Neuronal stem cell (in vitro differentiated cells): Measurements from ENCODE around the gene IPO9.

Source experiments
- DNase-seq: peaks from one replicate; pipeline ENCODE4 v3.0.0-alpha.2; 2013; ENCODE audit warnings: low spot score
- H2AFZ ChIP-seq: one replicate; pipeline ENCODE4 v1.6.1; 2013; ENCODE audit warnings: mild to moderate bottlenecking, low read length, inconsistent platforms
- H2AK5ac ChIP-seq: 2 replicates; pipeline ENCODE4 v1.6.1; 2013; ENCODE audit warnings: low read depth, mild to moderate bottlenecking, inconsistent platforms, low read length, moderate library complexity, mixed read lengths
- H2BK120ac ChIP-seq: 2 replicates; pipeline ENCODE4 v1.6.1; 2013; ENCODE audit warnings: low read depth, mild to moderate bottlenecking, inconsistent platforms, low read length, moderate library complexity, mixed read lengths
- H2BK12ac ChIP-seq: one replicate; pipeline ENCODE4 v1.6.1; 2013; ENCODE audit warnings: low read length, inconsistent platforms
- H2BK15ac ChIP-seq: 2 replicates; pipeline ENCODE4 v1.6.1; 2013; ENCODE audit warnings: mild to moderate bottlenecking, low read length, inconsistent platforms, mixed read lengths
- H2BK5ac ChIP-seq: one replicate; pipeline ENCODE4 v1.6.1; 2013; ENCODE audit warnings: inconsistent platforms, mild to moderate bottlenecking, low read length, moderate library complexity
- H3K14ac ChIP-seq: one replicate; pipeline ENCODE4 v1.6.1; 2013; ENCODE audit warnings: low read length, inconsistent platforms
- H3K18ac ChIP-seq: 2 replicates; pipeline ENCODE4 v1.6.1; 2013; ENCODE audit warnings: low read length, inconsistent platforms
- H3K23ac ChIP-seq: 2 replicates; pipeline ENCODE4 v1.6.1; 2013; ENCODE audit warnings: low read depth, mild to moderate bottlenecking, mixed read lengths, low read length, inconsistent platforms; ENCODE audit not compliant: poor library complexity
- H3K27ac ChIP-seq: replicated peaks from 3 replicates; pipeline ENCODE4 v1.5.1; 2013; ENCODE audit warnings: low read length, inconsistent platforms
- H3K27me3 ChIP-seq, 3 experiments: 2 replicates each; pipeline ENCODE4 v1.6.1; 2013; ENCODE audit warnings: low read length in 3 of 3, mild to moderate bottlenecking in 2 of 3, inconsistent platforms in 1 of 3, low read depth in 1 of 3, mixed read lengths in 1 of 3, moderate library complexity in 1 of 3; ENCODE audit not compliant: control insufficient read depth in 3 of 3, insufficient read depth in 3 of 3
- H3K36me3 ChIP-seq, 2 donors: replicated peaks in 1 of 2; 2 replicates each; pipeline ENCODE4 v1.6.1; 2013; ENCODE audit warnings: low read length in 2 of 2; ENCODE audit not compliant: control insufficient read depth in 2 of 2, insufficient read depth in 2 of 2
- H3K4ac ChIP-seq: 2 replicates; pipeline ENCODE4 v1.6.1; 2013; ENCODE audit warnings: inconsistent platforms, mild to moderate bottlenecking, low read length, moderate library complexity
- H3K4me1 ChIP-seq, 2 donors: 1 replicate in 1 of 2; 2 replicates in 1 of 2; pipeline ENCODE4 v1.6.1; 2013; ENCODE audit warnings: low read length in 2 of 2, low read depth in 1 of 2; ENCODE audit not compliant: control insufficient read depth in 2 of 2, insufficient read depth in 1 of 2
- H3K4me2 ChIP-seq: one replicate; pipeline ENCODE4 v1.6.1; 2013; ENCODE audit warnings: mild to moderate bottlenecking, low read length, inconsistent platforms; ENCODE audit not compliant: insufficient read depth, poor library complexity, severe bottlenecking
- H3K4me3 ChIP-seq, 2 donors: 2 replicates each; pipeline ENCODE4 v1.5.1; 2013; ENCODE audit warnings: low read length in 2 of 2, mild to moderate bottlenecking in 2 of 2, inconsistent platforms in 1 of 2, moderate library complexity in 1 of 2
- H3K79me1 ChIP-seq: one replicate; pipeline ENCODE4 v1.6.1; 2013; ENCODE audit warnings: low read depth, mild to moderate bottlenecking, inconsistent platforms, low read length, moderate library complexity
- H3K9ac ChIP-seq: one replicate; pipeline ENCODE4 v1.6.1; 2013; ENCODE audit warnings: mild to moderate bottlenecking, low read depth, low read length, inconsistent platforms; ENCODE audit not compliant: poor library complexity
- H3K9me3 ChIP-seq, 2 donors: replicated peaks in 1 of 2; 2 replicates each; pipeline versions ENCODE3 to v1.6.1; 2013; ENCODE audit warnings: low read length in 2 of 2, mild to moderate bottlenecking in 2 of 2, inconsistent platforms in 1 of 2, low read depth in 1 of 2, mixed read lengths in 1 of 2, moderate library complexity in 1 of 2; ENCODE audit not compliant: control insufficient read depth in 2 of 2, insufficient read depth in 1 of 2
- H4K8ac ChIP-seq: one replicate; pipeline ENCODE4 v1.6.1; 2013; ENCODE audit warnings: low read depth, mild to moderate bottlenecking, inconsistent platforms, low read length, moderate library complexity
- H4K91ac ChIP-seq: one replicate; pipeline ENCODE4 v1.6.1; 2013; ENCODE audit warnings: low read length, low read depth, mild to moderate bottlenecking, inconsistent platforms; ENCODE audit not compliant: poor library complexity
- WGBS, 2 donors: extraction: QIAGEN DNeasy Blood & Tissue Kit; methylation state at CpG; one replicate each; pipeline ENCODE4 v1.1.7; 2013; ENCODE audit warnings: missing lambda C conversion rate in 2 of 2, mixed read lengths in 1 of 2; ENCODE audit not compliant: insufficient read length in 2 of 2, insufficient replicate concordance in 1 of 2; ENCODE audit errors: extremely low coverage in 2 of 2; 5-methylcytosine and 5-hydroxymethylcytosine counted together

IPO9 gene

GRCh38 chr1:201847150-201847549 is 18.2 kb downstream of the IPO9 start:
- DNase-seq, result no peak
- Histone ChIP-seq H3K4me1 (no peaks in the 10 kb centered on the region), H2AK5ac (no peak overlapping the region), H2BK120ac (no peak overlapping the region), H3K79me1 (peaks cover 2% of the 10 kb centered on the region), H3K9ac (no peak overlapping the region), H3K18ac (no peak overlapping the region), H4K91ac (no peak overlapping the region), H3K27me3 (no peaks in the 10 kb centered on the region), H4K8ac (no peak overlapping the region), H3K27ac (no peak overlapping the region), H3K14ac (no peak overlapping the region), H3K9me3 (no peaks in the 10 kb centered on the region), H3K36me3 (peaks cover 21 to 85% of the 10 kb centered on the region in 2 donors), H2BK5ac (no peak overlapping the region), H3K23ac (no peak overlapping the region), H3K4me3 (no peak overlapping the region), H2BK12ac (no peak overlapping the region), H2BK15ac (no peak overlapping the region), H2AFZ (no peak overlapping the region), H3K4ac (no peak overlapping the region), H3K4me2 (no peak overlapping the region)
- WGBS, 2 donors, result no CpG with 5 or more reads among the region's 1 CpG

- H3K23ac ChIP-seq, result no peak overlapping the region
- no peak overlapping the region for H3K4me3 ChIP-seq
- no peak for DNase-seq
- no CpG with 5 or more reads among the region's 6 CpGs for WGBS, 2 donors
- no peak overlapping the region for H2AFZ ChIP-seq
- peaks cover 28 to 85% of the 10 kb centered on the region in 2 donors for H3K36me3 ChIP-seq
- no peak overlapping the region for H2AK5ac ChIP-seq
- no peak overlapping the region for H4K91ac ChIP-seq
- H3K4ac ChIP-seq, result no peak overlapping the region
- H3K14ac ChIP-seq, result no peak overlapping the region
- H3K27ac ChIP-seq, result no peak overlapping the region
- H3K18ac ChIP-seq, result no peak overlapping the region
- no peak overlapping the region for H2BK12ac ChIP-seq
- H3K4me1 ChIP-seq, result no peaks in the 10 kb centered on the region
- H3K27me3 ChIP-seq, result no peaks in the 10 kb centered on the region
- no peak overlapping the region for H3K4me2 ChIP-seq
- H4K8ac ChIP-seq, result no peak overlapping the region
- no peak overlapping the region for H2BK5ac ChIP-seq
- H3K79me1 ChIP-seq, result peaks cover 2% of the 10 kb centered on the region
- no peak overlapping the region for H2BK15ac ChIP-seq
- no peaks in the 10 kb centered on the region for H3K9me3 ChIP-seq
- H2BK120ac ChIP-seq, result no peak overlapping the region
- H3K9ac ChIP-seq, result no peak overlapping the region
These were observed 19.3 kb downstream of the IPO9 start for GRCh38 chr1:201848230-201848629.

- Histone ChIP-seq H3K4me1 (no peaks in the 10 kb centered on the region), H2BK5ac (no peak overlapping the region), H3K27ac (no peak overlapping the region), H4K8ac (no peak overlapping the region), H3K27me3 (no peaks in the 10 kb centered on the region), H2AK5ac (no peak overlapping the region), H3K79me1 (no peaks in the 10 kb centered on the region), H2BK15ac (no peak overlapping the region), H3K36me3 (peaks cover 33 to 86% of the 10 kb centered on the region in 2 donors), H3K4me2 (no peak overlapping the region), H3K14ac (no peak overlapping the region), H4K91ac (no peak overlapping the region), H3K9ac (no peak overlapping the region), H2AFZ (no peak overlapping the region), H3K9me3 (no peaks in the 10 kb centered on the region), H3K18ac (no peak overlapping the region), H2BK12ac (no peak overlapping the region), H3K23ac (no peak overlapping the region), H3K4me3 (no peak overlapping the region), H3K4ac (no peak overlapping the region), H2BK120ac (no peak overlapping the region)
- DNase-seq, result no peak
- no CpG with 5 or more reads among the region's 2 CpGs for WGBS, 2 donors
These were observed 20.6 kb downstream of the IPO9 start for GRCh38 chr1:201849372-201850052.

DNA sequence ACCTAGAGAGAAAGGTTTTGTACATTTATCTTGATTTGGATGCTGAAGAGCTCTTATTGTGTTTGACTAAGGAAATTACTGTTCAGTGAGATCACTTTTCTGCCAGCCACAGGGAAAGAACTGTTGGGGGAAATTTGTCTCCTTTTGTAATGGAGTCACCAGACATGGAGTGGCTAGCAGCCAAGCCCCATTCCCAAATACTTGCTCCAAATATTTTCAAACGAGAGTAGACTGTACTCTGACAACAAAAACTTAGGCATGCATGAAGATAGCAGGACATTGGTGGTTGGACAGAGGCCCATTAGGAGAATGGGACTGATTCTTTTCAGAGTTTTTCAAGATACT is 21.1 kb downstream of the IPO9 start:
- Histone ChIP-seq H3K9ac (no peak overlapping the region), H3K14ac (no peak overlapping the region), H3K4me1 (no peaks in the 10 kb centered on the region), H4K91ac (no peak overlapping the region), H2AK5ac (no peak overlapping the region), H2BK12ac (no peak overlapping the region), H3K4ac (no peak overlapping the region), H3K23ac (no peak overlapping the region), H3K36me3 (peaks cover 37 to 92% of the 10 kb centered on the region in 2 donors), H2BK120ac (no peak overlapping the region), H3K9me3 (no peaks in the 10 kb centered on the region), H2BK5ac (no peak overlapping the region), H3K79me1 (no peaks in the 10 kb centered on the region), H4K8ac (no peak overlapping the region), H3K27me3 (no peaks in the 10 kb centered on the region), H3K4me2 (no peak overlapping the region), H2AFZ (no peak overlapping the region), H3K27ac (no peak overlapping the region), H3K18ac (no peak overlapping the region), H2BK15ac (no peak overlapping the region), H3K4me3 (no peak overlapping the region)
- no peak for DNase-seq
- WGBS, 2 donors, result no CpG with 5 or more reads among the region's 1 CpG
